ENCODE data around the gene BLTP1. TPM values are rescaled to one million over a fixed set of nuclear protein-coding genes. Genes with fewer than 3 reads are reported as not detected.
"Not testable (repeated sequence)": the region's sequence is repeated elsewhere in the genome, so short reads cannot be mapped to it uniquely, and the experiment has no call there.

The BLTP1 gene, protein sequence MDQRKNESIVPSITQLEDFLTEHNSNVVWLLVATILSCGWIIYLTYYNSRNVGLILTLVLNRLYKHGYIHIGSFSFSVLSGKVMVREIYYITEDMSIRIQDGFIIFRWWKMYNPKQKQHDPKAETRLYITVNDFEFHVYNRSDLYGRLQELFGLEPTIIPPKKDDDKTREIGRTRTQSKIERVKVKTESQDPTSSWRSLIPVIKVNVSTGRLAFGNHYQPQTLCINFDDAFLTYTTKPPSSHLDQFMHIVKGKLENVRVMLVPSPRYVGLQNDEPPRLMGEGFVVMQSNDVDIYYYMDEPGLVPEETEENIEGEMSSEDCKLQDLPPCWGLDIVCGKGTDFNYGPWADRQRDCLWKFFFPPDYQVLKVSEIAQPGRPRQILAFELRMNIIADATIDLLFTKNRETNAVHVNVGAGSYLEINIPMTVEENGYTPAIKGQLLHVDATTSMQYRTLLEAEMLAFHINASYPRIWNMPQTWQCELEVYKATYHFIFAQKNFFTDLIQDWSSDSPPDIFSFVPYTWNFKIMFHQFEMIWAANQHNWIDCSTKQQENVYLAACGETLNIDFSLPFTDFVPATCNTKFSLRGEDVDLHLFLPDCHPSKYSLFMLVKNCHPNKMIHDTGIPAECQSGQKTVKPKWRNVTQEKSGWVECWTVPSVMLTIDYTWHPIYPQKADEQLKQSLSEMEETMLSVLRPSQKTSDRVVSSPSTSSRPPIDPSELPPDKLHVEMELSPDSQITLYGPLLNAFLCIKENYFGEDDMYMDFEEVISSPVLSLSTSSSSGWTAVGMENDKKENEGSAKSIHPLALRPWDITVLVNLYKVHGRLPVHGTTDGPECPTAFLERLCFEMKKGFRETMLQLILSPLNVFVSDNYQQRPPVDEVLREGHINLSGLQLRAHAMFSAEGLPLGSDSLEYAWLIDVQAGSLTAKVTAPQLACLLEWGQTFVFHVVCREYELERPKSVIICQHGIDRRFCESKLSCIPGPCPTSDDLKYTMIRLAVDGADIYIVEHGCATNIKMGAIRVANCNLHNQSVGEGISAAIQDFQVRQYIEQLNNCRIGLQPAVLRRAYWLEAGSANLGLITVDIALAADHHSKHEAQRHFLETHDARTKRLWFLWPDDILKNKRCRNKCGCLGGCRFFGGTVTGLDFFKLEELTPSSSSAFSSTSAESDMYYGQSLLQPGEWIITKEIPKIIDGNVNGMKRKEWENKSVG (N-terminal part only)
- total RNA-seq, result 100 to 1,000 TPM; 134 to 193 (median 160) TPM

DNA sequence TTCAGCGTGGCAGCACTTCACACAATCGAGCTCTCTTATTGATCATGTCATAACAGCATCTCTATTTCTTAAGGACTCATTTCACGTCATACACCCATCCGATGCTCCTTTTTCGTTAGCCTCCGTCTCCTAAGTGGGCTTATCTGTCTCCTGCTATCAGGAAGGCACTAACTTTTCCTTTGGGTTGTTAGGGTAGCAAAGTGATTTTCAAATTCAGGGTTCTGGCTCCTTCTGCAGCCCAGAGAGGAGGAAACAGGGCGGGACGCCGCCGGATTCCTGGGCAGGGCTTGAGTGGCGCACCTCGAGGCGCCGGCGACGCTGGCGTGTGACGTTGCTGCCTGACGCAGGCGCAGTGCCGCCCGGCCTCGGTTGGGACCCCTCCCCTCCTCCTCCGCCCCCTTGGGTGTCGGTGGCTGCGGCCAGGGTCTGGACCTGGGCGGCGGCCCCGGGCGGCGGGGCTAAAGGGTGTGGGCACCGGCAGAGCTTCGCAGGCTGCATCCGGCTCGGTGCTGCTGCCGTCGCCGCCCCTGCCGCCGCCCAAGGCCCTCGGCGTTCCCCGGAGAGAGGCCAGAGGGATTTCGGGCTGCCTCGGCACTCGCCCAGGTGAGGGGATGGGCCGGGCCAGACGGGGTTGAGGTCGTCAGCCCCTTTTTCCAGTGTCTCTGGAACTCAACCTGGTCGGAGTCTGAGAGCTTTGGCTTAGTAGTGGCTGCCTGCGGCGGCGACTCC, at the start of gene BLTP1:
TSS of gene BLTP1 (plus strand) at position 350 of the 729 bp plus-strand sequence. CDS start 18,317 bp downstream, outside the sequence.
- peak; percentile 70 to 80 for DNase-seq (ENCODE audit: low spot score in 2 of 2)
- no peaks in the 10 kb centered on the region for H3K27me3 ChIP-seq
- intact Hi-C loops (cut with DNase I; ENCODE audit: low total_unique reads), result loop anchor here (10.0 kb wide), 1 partner anchor 613 kb away; no protein-coding TSS in a partner anchor
- TF ChIP-seq, protein P1, sequence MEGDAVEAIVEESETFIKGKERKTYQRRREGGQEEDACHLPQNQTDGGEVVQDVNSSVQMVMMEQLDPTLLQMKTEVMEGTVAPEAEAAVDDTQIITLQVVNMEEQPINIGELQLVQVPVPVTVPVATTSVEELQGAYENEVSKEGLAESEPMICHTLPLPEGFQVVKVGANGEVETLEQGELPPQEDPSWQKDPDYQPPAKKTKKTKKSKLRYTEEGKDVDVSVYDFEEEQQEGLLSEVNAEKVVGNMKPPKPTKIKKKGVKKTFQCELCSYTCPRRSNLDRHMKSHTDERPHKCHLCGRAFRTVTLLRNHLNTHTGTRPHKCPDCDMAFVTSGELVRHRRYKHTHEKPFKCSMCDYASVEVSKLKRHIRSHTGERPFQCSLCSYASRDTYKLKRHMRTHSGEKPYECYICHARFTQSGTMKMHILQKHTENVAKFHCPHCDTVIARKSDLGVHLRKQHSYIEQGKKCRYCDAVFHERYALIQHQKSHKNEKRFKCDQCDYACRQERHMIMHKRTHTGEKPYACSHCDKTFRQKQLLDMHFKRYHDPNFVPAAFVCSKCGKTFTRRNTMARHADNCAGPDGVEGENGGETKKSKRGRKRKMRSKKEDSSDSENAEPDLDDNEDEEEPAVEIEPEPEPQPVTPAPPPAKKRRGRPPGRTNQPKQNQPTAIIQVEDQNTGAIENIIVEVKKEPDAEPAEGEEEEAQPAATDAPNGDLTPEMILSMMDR (IDR thresholded peaks at IDR 0.05), result no peak
- peak; percentile 37 to 73 (median 72) for TF ChIP-seq POLR2AphosphoS5 (IDR thresholded peaks at IDR 0.05)
- peak within 1 kb of the TSS; percentile 96 to 97 for H3K27ac ChIP-seq
- no peaks in the 10 kb centered on the region for H3K9me3 ChIP-seq
- H3K36me3 ChIP-seq, result no peaks in the 10 kb centered on the region
- H3K4me1 ChIP-seq, result peaks cover 0 to 7% of the 10 kb centered on the region in 2 donors
- H3K4me3 ChIP-seq, result peak within 1 kb of the TSS; percentile 96 to 98 (median 97)

DNA sequence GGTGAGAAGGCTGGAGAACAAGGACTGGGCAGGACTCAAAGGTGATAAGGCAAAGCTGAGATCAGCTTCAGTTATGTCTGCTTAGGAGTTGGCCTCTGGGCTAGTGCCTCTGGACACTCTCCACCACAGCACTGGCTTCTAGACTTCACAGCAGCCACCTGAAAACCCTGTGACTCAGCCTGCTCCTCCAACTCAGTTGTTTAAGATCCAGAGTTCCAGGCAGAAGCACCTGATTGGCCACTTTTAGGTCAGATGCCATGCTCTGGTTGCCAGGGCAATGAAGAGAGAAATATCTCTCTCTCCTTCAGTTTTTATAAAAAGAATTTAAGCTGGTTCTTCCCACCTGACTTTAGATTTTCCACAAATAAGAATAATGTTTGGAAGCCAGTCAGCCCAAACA, 47.9 kb upstream of the BLTP1 start:
- intact Hi-C loops (cut with DNase I; ENCODE audit: low total_unique reads), result no loop called here
- no peaks in the 10 kb centered on the region for H3K4me1 ChIP-seq
- H3K9me3 ChIP-seq, result no peaks in the 10 kb centered on the region
- H3K27ac ChIP-seq, result no peak overlapping the region
- no peak for DNase-seq (ENCODE audit: low spot score in 2 of 2)
- no peak for TF ChIP-seq POLR2AphosphoS5 (IDR thresholded peaks at IDR 0.05)
- no peak for TF ChIP-seq POLR2A (IDR thresholded peaks at IDR 0.05)
- TF ChIP-seq, protein P1 (IDR thresholded peaks at IDR 0.05), result no peak
- no peaks in the 10 kb centered on the region for H3K36me3 ChIP-seq
- H3K27me3 ChIP-seq, result no peaks in the 10 kb centered on the region
- H3K4me3 ChIP-seq, result no peak overlapping the region

DNA sequence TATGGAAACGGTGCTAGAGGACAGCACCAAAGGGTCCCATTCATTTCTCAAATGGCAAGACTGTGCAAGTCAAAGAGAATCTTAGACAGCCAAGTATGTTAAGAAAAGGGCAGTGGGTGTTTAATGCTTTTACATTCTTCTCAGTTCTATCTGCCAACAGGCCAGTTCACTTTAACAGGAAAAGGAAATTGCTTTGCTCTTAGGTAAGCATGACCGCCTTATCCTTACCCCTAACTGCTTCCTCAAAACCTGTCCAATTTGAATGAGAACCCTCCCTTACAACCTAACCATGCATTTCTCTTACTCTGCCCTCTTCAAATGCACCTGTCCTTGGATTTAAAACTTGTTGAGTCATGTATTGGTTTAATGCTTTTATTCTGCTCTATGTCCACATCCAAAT, 44.5 kb upstream of the BLTP1 start:
- H3K4me1 ChIP-seq, result no peaks in the 10 kb centered on the region
- no peak for DNase-seq (ENCODE audit: low spot score in 2 of 2)
- no peaks in the 10 kb centered on the region for H3K27me3 ChIP-seq
- no peaks in the 10 kb centered on the region for H3K36me3 ChIP-seq
- no peak overlapping the region for H3K27ac ChIP-seq
- H3K4me3 ChIP-seq, result no peak overlapping the region
- TF ChIP-seq POLR2AphosphoS5 (IDR thresholded peaks at IDR 0.05), result no peak
- TF ChIP-seq, protein P1 (IDR thresholded peaks at IDR 0.05), result no peak
- no peak for TF ChIP-seq POLR2A (IDR thresholded peaks at IDR 0.05)
- H3K9me3 ChIP-seq, result no peaks in the 10 kb centered on the region
- intact Hi-C loops (cut with DNase I; ENCODE audit: low total_unique reads), result no loop called here

DNA sequence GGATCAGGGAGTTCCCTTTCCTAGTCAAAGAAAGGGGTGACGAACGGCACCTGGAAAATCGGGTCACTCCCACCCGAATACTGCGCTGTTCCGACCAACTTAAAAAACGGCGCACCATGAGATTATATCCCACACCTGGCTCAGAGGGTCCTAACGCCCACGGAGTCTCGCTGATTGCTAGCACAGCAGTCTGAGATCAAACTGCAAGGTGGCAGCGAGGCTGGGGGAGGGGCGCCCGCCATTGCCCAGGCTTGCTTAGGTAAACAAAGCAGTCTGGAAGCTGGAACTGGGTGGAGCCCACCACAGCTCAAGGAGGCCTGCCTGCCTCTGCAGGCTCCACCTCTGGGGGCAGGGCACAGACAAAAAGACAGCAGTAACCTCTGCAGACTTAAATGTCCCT, 41.8 kb upstream of the BLTP1 start:
- H3K27ac ChIP-seq; H3K4me3 ChIP-seq; H3K27me3 ChIP-seq; intact Hi-C loops (cut with DNase I; ENCODE audit: low total_unique reads); DNase-seq (ENCODE audit: low spot score in 2 of 2); H3K36me3 ChIP-seq; H3K4me1 ChIP-seq; H3K9me3 ChIP-seq: not testable (repeated sequence)

DNA sequence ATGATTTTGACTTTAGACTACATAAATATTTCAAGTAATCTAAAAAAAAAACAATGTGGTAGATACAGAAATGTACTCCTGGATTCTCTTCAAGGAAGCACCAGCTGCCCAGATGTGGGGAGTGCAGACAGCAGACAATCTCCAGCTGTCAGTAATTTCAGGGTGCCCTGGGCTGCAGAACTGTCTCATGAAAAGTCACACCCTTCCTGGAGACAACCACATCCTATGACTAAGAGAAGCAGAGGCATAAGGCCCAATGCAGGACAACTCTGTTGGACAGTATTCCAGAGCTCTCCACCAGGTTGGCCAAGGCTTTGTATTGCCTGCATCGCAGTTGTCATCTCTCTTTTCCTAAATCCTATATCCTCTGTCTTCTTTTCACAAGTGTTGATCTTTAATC, 34.4 kb upstream of the BLTP1 start:
- no peaks in the 10 kb centered on the region for H3K36me3 ChIP-seq
- no peak overlapping the region for H3K27ac ChIP-seq
- H3K9me3 ChIP-seq, result no peaks in the 10 kb centered on the region
- no peaks in the 10 kb centered on the region for H3K4me1 ChIP-seq
- H3K4me3 ChIP-seq, result no peak overlapping the region
- DNase-seq (ENCODE audit: low spot score in 2 of 2), result no peak
- TF ChIP-seq, protein P1 (IDR thresholded peaks at IDR 0.05), result no peak
- TF ChIP-seq POLR2AphosphoS5 (IDR thresholded peaks at IDR 0.05) (no peak), POLR2A (IDR thresholded peaks at IDR 0.05) (no peak)
- intact Hi-C loops (cut with DNase I; ENCODE audit: low total_unique reads), result no loop called here
- no peaks in the 10 kb centered on the region for H3K27me3 ChIP-seq
